ENCODE measurements around the gene PITPNM1.

GRCh38 chr11:67508486-67509121, 3.4 kb upstream of the PITPNM1 start:
- peak in 1 of 7 experiments; percentile 19 for TF ChIP-seq CTCF (IDR thresholded peaks at IDR 0.05)
- peak in 2 of 3 donors; percentile 83 to 86 for TF ChIP-seq POLR2A (IDR thresholded peaks at IDR 0.05)

Measured in body of pancreas (tissue), 4 donors.